ENCODE results near the gene NLE1. TPM values are rescaled to one million over a fixed set of nuclear protein-coding genes. Genes with fewer than 3 reads are reported as not detected.
A peak's percentile ranks its signal among the peaks of the same experiment; 100 is the strongest.

Gene NLE1
- total and polyA plus RNA-seq, 4 donors: 4.5 to 10.4 (median 5.8) TPM

DNA sequence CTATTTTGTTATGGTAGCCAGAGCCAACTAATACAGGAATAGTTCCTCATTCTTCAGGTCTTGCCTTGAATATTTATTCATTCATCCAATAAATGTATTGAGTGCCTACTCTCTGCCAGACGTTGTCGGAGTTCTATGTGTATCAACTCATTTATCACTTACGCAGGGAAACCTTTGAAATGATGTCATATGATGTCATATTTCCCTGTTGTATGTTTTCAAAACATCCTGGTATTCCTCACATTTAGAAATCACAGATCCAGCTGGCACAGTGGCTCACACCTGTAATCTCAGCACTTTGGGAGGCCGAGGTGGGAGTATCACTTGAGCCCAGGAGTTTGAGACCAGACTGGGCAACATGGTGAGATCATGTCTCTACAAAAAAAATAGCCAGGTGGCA is 2.7 kb upstream of the NLE1 start:
- ATAC-seq (ENCODE audit: low FRiP score): no peak
- DNase-seq: no peak
- no peaks in the 10 kb centered on the region for H3K36me3 ChIP-seq (ENCODE audit: control insufficient read depth in 1 of 2, insufficient read depth in 2 of 2, low read length in 1 of 2)
- H3K27ac ChIP-seq (ENCODE audit: low read depth in 1 of 2, low read length in 2 of 2): no peak overlapping the region
- 53 to 62% methylated on average over 4 of the region's 4 CpGs for WGBS, 2 donors
- no peaks in the 10 kb centered on the region for H3K4me1 ChIP-seq (ENCODE audit: control insufficient read depth in 1 of 2, insufficient read depth in 2 of 2, low read length in 2 of 2)
- intact Hi-C loops (cut with DNase I): no loop called here
- H3K27me3 ChIP-seq (ENCODE audit: control insufficient read depth in 1 of 2, insufficient read depth in 2 of 2, low read length in 1 of 2): no peaks in the 10 kb centered on the region
- no peak overlapping the region for H3K4me3 ChIP-seq (ENCODE audit: low read length in 2 of 2)
- no peaks in the 10 kb centered on the region for H3K9me3 ChIP-seq (ENCODE audit: control insufficient read depth, low read length)

DNA sequence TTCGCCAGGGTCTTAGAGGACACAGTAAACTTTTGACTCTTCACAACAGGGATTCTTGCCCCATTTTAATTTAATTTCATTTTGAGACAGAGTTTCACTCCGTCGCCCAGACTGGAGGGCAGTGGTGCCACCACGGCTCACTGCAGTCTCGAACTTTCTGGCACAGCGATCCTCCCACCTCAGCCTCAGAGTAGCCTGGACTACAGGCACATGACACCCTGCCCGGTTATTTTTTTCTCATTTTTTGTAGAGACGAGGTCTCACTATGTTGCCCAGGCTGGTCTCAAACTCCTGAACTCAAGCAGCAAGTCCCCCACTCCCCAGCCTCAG is 329 bp upstream of the NLE1 start:
- ATAC-seq (ENCODE audit: low FRiP score) (no peak), DNase-seq (no peak)
- Histone ChIP-seq H3K27ac (ENCODE audit: low read depth in 1 of 2, low read length in 2 of 2) (no peak overlapping the region), H3K9me3 (ENCODE audit: control insufficient read depth, low read length) (no peaks in the 10 kb centered on the region), H3K4me1 (ENCODE audit: control insufficient read depth in 1 of 2, insufficient read depth in 2 of 2, low read length in 2 of 2) (no peaks in the 10 kb centered on the region), H3K4me3 (ENCODE audit: low read length in 2 of 2) (no peak overlapping the region), H3K27me3 (ENCODE audit: control insufficient read depth in 1 of 2, insufficient read depth in 2 of 2, low read length in 1 of 2) (no peaks in the 10 kb centered on the region), H3K36me3 (ENCODE audit: control insufficient read depth in 1 of 2, insufficient read depth in 2 of 2, low read length in 1 of 2) (no peaks in the 10 kb centered on the region)
- WGBS, 2 donors: 52 to 58% methylated on average over 8 of the region's 8 CpGs
- intact Hi-C loops (cut with DNase I): no loop called here

DNA sequence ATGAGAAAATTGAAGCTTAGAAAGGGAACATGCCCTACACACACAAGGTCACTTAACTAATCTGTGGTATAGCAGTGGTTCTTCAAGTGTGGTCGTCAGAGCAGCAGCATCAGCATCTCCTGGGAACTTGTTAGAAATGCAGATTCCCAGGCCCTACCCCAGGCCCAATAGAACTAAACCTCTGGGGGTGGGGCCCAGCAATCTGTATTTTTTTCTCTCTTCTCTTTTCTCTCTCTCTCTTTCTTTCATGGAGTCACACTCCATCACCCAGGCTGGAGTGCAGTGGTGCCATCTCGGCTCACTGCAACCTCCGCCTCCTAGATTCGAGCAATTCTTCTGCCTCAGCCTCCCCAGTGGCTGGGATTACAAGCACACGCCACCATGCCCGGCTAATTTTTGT is 3.9 kb downstream of the NLE1 start:
- H3K36me3 ChIP-seq (ENCODE audit: control insufficient read depth in 1 of 2, insufficient read depth in 2 of 2, low read length in 1 of 2): peaks cover 0 to 9% of the 10 kb centered on the region in 2 donors

DNA sequence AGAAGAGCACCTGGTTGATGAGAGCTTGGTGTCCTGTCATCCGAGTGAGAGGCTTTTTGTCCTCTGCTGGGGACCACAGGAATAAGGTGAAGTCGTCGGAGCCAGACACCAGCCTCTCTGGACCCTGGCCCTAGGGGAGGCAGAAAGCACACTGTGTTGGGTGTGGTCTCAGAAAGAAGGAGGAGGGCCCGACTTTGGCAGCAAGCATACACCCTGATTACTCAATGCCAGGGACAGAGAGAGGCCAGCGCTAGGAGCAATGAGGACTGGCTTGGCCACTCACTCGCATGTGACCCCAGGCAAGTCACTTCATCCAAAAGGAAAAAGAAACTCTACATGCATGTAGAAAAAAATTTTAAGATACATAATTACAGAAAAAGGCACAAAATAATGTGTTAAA is 6.8 kb downstream of the NLE1 start:
- no peak for ATAC-seq (ENCODE audit: low FRiP score)
- Histone ChIP-seq H3K4me3 (ENCODE audit: low read length in 2 of 2) (no peak overlapping the region), H3K27ac (ENCODE audit: low read depth in 1 of 2, low read length in 2 of 2) (no peak overlapping the region), H3K27me3 (ENCODE audit: control insufficient read depth in 1 of 2, insufficient read depth in 2 of 2, low read length in 1 of 2) (no peaks in the 10 kb centered on the region), H3K4me1 (ENCODE audit: control insufficient read depth in 1 of 2, insufficient read depth in 2 of 2, low read length in 2 of 2) (no peaks in the 10 kb centered on the region), H3K36me3 (ENCODE audit: control insufficient read depth in 1 of 2, insufficient read depth in 2 of 2, low read length in 1 of 2) (peaks cover 0 to 18% of the 10 kb centered on the region in 2 donors), H3K9me3 (ENCODE audit: control insufficient read depth, low read length) (no peaks in the 10 kb centered on the region)
- intact Hi-C loops (cut with DNase I): no loop called here
- WGBS, 2 donors: 89 to 94% methylated on average over 6 of the region's 6 CpGs
- peak in 1 of 2 donors; percentile 28 for DNase-seq

More for the DNA sequence above, 3.9 kb downstream of the NLE1 start:
- Histone ChIP-seq H3K4me1 (ENCODE audit: control insufficient read depth in 1 of 2, insufficient read depth in 2 of 2, low read length in 2 of 2) (no peaks in the 10 kb centered on the region), H3K4me3 (ENCODE audit: low read length in 2 of 2) (no peak overlapping the region), H3K27me3 (ENCODE audit: control insufficient read depth in 1 of 2, insufficient read depth in 2 of 2, low read length in 1 of 2) (no peaks in the 10 kb centered on the region), H3K27ac (ENCODE audit: low read depth in 1 of 2, low read length in 2 of 2) (no peak overlapping the region), H3K9me3 (ENCODE audit: control insufficient read depth, low read length) (no peaks in the 10 kb centered on the region)
- ATAC-seq (ENCODE audit: low FRiP score): no peak
- DNase-seq: peak in 1 of 2 donors; percentile 3
- WGBS, 2 donors: 92 to 95% methylated on average over 6 of the region's 6 CpGs
- intact Hi-C loops (cut with DNase I): no loop called here

DNA sequence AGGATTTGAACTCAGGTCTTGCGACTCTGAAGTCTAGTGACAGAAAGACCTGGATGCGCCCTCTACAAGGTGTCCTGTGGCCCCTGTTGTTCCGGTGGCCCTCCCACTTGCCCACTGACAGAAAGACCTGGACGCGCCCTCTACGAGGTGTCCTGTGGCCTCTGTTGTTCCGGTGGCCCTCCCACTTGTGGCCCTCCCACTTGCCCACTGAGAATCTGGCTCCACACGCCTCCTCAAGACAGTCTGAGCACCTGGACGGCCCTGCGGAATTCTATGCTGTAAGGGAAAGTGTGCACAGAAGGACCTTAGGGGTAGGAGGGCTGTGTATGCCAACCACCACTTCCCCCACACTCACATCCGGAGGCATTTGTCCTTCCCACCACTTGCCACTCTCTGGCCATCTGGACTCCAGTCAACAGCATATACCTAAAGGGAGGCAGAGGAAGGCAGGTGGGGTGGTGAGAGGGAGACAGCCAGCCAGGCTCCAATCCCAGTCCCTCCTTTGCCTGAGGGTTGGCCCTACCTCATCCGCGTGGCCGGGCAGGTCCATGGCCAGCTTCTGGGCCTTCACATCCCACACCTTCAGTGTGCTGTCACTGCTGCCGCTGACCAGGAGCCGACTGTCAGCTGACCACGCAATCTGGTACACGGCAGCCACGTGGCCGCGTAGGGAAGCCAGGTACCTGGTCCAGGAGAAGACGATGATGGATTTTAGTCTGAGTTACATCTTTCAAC is 9.1 kb downstream of the NLE1 start:
- WGBS, 2 donors: 92 to 95% methylated on average over 22 of the region's 22 CpGs
- intact Hi-C loops (cut with DNase I): no loop called here
- Histone ChIP-seq H3K4me1 (ENCODE audit: control insufficient read depth in 1 of 2, insufficient read depth in 2 of 2, low read length in 2 of 2) (no peaks in the 10 kb centered on the region), H3K27me3 (ENCODE audit: control insufficient read depth in 1 of 2, insufficient read depth in 2 of 2, low read length in 1 of 2) (no peaks in the 10 kb centered on the region), H3K27ac (ENCODE audit: low read depth in 1 of 2, low read length in 2 of 2) (no peak overlapping the region), H3K9me3 (ENCODE audit: control insufficient read depth, low read length) (no peaks in the 10 kb centered on the region), H3K4me3 (ENCODE audit: low read length in 2 of 2) (no peak overlapping the region), H3K36me3 (ENCODE audit: control insufficient read depth in 1 of 2, insufficient read depth in 2 of 2, low read length in 1 of 2) (peaks cover 0 to 18% of the 10 kb centered on the region in 2 donors)
- DNase-seq: no peak
- no peak for ATAC-seq (ENCODE audit: low FRiP score)

DNA sequence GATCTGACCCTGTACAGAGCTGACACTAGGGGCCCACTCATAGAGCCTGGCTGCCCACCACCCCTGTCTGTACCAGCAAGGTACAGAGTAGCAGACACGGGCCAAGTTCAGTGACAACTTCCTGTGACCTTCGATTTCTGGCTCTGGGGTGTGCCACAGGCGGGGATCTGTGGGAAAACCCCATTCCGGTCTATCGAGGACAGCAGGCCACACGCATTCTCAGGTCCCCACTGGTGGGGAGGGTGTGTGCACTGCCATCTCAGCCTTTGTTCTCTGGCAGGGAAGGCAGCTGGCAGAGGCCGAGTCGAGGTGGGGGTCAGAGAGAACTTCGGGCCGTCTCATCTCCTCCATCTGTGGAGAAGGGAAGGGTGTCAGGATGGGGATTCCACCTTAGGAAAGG is 10.0 kb downstream of the NLE1 start:
- DNase-seq: no peak
- Histone ChIP-seq H3K4me1 (ENCODE audit: control insufficient read depth in 1 of 2, insufficient read depth in 2 of 2, low read length in 2 of 2) (no peaks in the 10 kb centered on the region), H3K27me3 (ENCODE audit: control insufficient read depth in 1 of 2, insufficient read depth in 2 of 2, low read length in 1 of 2) (no peaks in the 10 kb centered on the region), H3K27ac (ENCODE audit: low read depth in 1 of 2, low read length in 2 of 2) (no peak overlapping the region), H3K36me3 (ENCODE audit: control insufficient read depth in 1 of 2, insufficient read depth in 2 of 2, low read length in 1 of 2) (peaks cover 0 to 15% of the 10 kb centered on the region in 2 donors), H3K9me3 (ENCODE audit: control insufficient read depth, low read length) (no peaks in the 10 kb centered on the region), H3K4me3 (ENCODE audit: low read length in 2 of 2) (no peak overlapping the region)
- WGBS, 2 donors: 87% methylated on average over 8 to 10 of the region's 10 CpGs
- intact Hi-C loops (cut with DNase I): no loop called here
- no peak for ATAC-seq (ENCODE audit: low FRiP score)

DNA sequence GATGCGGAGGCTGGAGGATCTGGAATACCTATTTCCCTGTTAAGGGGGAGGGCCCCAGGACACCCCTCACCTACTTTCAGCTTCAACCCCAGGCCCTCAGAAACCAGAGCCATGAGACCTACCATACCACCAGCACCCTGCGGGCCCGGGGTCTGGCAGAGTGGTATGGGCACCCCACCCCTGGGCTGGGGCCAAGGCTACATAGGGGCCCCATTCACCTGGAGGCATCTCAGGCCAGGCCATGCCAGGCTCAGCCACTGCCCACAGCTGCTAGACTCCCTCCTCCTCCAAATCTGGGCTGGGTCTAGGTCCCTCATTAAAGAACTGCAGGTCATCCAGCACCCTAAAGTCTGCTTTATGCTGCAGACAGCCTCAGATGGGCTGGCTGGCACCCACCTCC is 11.7 kb downstream of the NLE1 start:
- no peak for ATAC-seq (ENCODE audit: low FRiP score)
- WGBS, 2 donors: 85 to 94% methylated on average over 3 of the region's 3 CpGs
- H3K27me3 ChIP-seq (ENCODE audit: control insufficient read depth in 1 of 2, insufficient read depth in 2 of 2, low read length in 1 of 2): no peaks in the 10 kb centered on the region
- H3K4me1 ChIP-seq (ENCODE audit: control insufficient read depth in 1 of 2, insufficient read depth in 2 of 2, low read length in 2 of 2): no peaks in the 10 kb centered on the region
- no peak overlapping the region for H3K4me3 ChIP-seq (ENCODE audit: low read length in 2 of 2)
- H3K36me3 ChIP-seq (ENCODE audit: control insufficient read depth in 1 of 2, insufficient read depth in 2 of 2, low read length in 1 of 2): peaks cover 0 to 13% of the 10 kb centered on the region in 2 donors
- H3K9me3 ChIP-seq (ENCODE audit: control insufficient read depth, low read length): no peaks in the 10 kb centered on the region
- H3K27ac ChIP-seq (ENCODE audit: low read depth in 1 of 2, low read length in 2 of 2): no peak overlapping the region
- DNase-seq: no peak
- intact Hi-C loops (cut with DNase I): no loop called here

DNA sequence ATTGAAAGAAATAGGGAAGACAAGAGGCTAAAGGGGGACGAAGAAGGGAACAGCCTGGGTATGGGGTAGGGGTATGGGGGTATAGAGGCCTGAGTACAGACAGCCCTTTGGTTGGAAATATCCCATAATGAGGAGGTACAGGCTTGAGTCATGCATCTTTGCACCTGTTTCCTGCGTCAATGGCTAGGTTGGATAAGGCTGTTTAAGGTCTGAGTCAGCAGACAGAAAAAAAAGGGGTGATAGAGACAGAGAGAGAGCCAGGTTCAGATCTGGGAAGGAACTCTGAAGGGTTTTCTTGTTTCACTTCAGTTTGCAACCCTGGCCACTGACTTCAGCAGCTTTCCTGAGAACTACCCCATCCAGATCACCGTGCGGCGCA is 12.1 kb downstream of the NLE1 start:
- 95% methylated on average over 5 of the region's 5 CpGs for WGBS, 2 donors
- Histone ChIP-seq H3K4me3 (ENCODE audit: low read length in 2 of 2) (no peak overlapping the region), H3K36me3 (ENCODE audit: control insufficient read depth in 1 of 2, insufficient read depth in 2 of 2, low read length in 1 of 2) (peaks cover 0 to 13% of the 10 kb centered on the region in 2 donors), H3K4me1 (ENCODE audit: control insufficient read depth in 1 of 2, insufficient read depth in 2 of 2, low read length in 2 of 2) (no peaks in the 10 kb centered on the region), H3K27me3 (ENCODE audit: control insufficient read depth in 1 of 2, insufficient read depth in 2 of 2, low read length in 1 of 2) (no peaks in the 10 kb centered on the region), H3K27ac (ENCODE audit: low read depth in 1 of 2, low read length in 2 of 2) (no peak overlapping the region), H3K9me3 (ENCODE audit: control insufficient read depth, low read length) (no peaks in the 10 kb centered on the region)
- ATAC-seq (ENCODE audit: low FRiP score) (no peak), DNase-seq (no peak)
- intact Hi-C loops (cut with DNase I): no loop called here

DNA sequence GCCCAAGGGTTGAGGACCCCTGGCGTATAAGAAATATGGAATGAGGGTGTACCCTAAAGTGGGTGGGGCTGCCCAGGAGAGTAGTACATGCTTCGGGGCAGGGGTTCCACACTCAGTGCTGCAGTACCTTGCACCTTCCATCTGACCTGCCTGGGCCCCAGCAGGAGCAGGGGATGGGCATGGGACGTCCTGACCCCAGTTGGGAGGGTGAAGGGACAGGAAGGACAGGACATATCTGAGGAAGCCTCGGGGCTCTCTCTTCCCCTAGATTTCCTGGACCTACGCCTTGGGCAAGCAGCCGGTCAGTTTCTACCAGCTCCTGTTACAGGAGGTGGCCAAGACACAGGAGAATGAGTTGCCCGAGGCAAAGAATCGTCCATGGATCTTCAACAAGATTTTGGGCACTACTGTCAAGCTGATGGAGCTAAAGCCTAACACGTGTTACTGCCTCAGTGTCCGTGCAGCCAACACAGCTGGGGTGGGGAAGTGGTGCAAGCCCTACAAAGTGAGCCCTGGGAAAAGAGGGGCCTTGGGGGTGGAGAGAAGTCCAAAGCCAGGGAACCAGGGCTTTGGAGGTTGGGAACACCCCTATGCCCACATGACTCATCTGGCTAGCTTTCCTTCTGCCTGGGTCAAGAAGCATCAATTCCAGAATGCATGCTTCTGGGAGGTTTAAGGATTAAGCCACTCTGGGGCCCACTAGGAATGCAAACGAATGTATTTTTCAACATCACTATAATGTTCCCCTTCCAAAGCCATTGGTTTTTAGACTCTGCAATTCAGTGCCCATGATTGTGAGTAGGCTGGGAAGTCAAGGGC is 12.7 kb downstream of the NLE1 start:
- ATAC-seq (ENCODE audit: low FRiP score): no peak
- intact Hi-C loops (cut with DNase I): no loop called here
- H3K27ac ChIP-seq (ENCODE audit: low read depth in 1 of 2, low read length in 2 of 2): no peak overlapping the region

More for the DNA sequence above, 12.7 kb downstream of the NLE1 start:
- Histone ChIP-seq H3K9me3 (ENCODE audit: control insufficient read depth, low read length) (no peaks in the 10 kb centered on the region), H3K4me1 (ENCODE audit: control insufficient read depth in 1 of 2, insufficient read depth in 2 of 2, low read length in 2 of 2) (no peaks in the 10 kb centered on the region), H3K4me3 (ENCODE audit: low read length in 2 of 2) (no peak overlapping the region), H3K27me3 (ENCODE audit: control insufficient read depth in 1 of 2, insufficient read depth in 2 of 2, low read length in 1 of 2) (no peaks in the 10 kb centered on the region), H3K36me3 (ENCODE audit: control insufficient read depth in 1 of 2, insufficient read depth in 2 of 2, low read length in 1 of 2) (peaks cover 0 to 13% of the 10 kb centered on the region in 2 donors)
- DNase-seq: no peak
- WGBS, 2 donors: 79 to 80% methylated on average over 11 of the region's 11 CpGs
